GM21526 (cell line): ENCODE measurements around the gene PNMT.

Experiments used
- ATAC-seq: cut with Tn5 transposase; IDR thresholded peaks from one replicate; pipeline ENCODE4 v1.9.1; 2021; ENCODE audit warnings: moderate library complexity; ENCODE audit not compliant: unreplicated experiment, low FRiP score

Gene PNMT

GRCh38 chr17:39632153-39632941 is 35.9 kb upstream of the PNMT start:
- no peak for ATAC-seq

DNA sequence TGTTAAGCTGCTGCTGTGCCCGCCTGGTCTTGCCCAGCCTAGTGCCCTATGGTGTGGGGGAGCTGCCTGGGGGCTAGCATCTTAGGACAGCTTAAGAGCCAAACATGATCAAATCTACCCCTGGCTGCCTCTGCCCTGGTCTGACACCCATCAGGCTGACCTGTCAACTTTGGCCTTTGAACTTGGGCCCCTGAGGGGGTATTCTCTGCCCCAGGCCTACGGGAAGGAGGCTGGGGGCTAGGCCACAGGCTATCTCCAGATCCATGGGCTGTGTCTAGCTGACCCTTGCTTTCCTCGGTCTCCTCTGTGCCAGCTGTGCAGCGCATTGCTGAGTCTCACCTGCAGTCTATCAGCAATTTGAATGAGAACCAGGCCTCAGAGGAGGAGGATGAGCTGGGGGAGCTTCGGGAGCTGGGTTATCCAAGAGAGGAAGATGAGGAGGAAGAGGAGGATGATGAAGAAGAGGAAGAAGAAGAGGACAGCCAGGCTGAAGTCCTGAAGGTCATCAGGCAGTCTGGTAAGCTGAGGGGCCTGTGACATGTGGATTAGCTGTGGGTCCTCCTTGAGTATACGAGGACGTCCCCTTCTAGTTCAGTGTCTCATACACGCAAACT is 34.6 kb upstream of the PNMT start:
- ATAC-seq: no peak

GRCh38 chr17:39634384-39634871 is 33.8 kb upstream of the PNMT start:
- no peak for ATAC-seq

GRCh38 chr17:39635614-39636176 is 32.6 kb upstream of the PNMT start:
- no peak for ATAC-seq

DNA sequence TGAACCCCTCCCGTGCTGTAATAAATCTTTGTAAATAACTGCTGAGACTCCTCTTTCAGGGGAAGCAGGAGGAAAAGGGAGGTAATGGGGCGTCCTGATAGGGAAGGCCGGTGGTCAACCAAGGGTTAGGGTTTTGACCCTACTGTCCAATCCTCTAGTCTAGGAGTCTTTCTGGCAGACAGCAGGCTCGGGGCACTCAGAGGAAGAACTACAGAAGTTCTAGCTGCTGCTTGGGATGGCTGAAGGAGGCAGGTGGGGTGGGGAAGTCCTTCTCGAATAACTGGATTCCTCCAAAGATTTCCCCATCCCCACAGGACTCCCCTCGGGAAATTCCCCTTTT is 31.7 kb upstream of the PNMT start:
- ATAC-seq: no peak

- ATAC-seq: peak; percentile 61
These were observed 31.1 kb upstream of the PNMT start, which contains the start of gene STARD3 for GRCh38 chr17:39636927-39637736. Gene STARD3, plus strand, starts transcription at chr17:39637144. Its CDS starts 16,388 bp downstream, at chr17:39653532.

- no peak for ATAC-seq
These were observed 29.9 kb upstream of the PNMT start for GRCh38 chr17:39638317-39638716.

- no peak for ATAC-seq
These were observed 29.2 kb upstream of the PNMT start for GRCh38 chr17:39639043-39639442.

DNA sequence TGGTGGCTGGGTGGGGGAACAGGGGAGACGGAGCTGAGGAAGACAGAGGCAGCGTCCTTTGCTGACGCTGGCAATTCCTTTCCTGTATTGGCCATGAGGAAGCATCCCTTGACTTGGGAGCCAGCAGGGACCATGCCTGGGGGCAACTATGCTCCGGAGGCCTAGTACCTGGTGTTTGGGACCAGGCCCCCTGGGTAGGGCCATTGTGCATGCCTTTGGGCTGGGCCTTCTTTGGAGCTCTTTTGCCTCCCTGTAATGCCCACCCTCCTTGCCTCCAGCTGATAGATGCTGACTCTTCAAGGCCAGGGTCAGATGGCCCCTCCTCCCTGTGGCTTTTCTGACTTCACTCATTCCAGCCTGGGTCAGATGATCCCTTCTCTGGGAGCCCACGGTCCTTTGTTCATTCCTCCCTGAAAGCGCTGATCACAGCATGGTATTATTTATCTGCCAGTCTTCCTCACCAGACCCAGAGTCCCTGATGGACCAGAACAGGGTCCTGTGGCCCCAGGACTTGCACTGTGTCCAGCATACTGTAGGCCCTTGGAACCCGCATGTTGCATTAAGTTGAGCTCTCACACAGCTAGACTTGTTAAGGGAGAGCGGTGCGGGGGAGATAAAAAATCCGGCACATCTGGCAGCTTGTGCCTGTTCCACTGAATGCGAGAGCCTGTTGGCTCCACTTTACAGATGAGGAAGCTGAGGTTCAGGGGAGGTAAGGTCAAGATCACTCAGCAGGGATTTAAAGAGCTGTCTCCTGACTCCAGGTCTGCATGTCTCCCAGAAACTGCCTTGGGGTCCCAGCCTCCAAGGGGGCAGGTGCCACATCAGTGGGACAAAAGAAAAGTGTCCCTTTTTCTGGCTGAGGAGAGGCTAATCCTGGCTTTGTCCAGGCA is 28.4 kb upstream of the PNMT start:
- no peak for ATAC-seq

- ATAC-seq: no peak
These were observed 27.6 kb upstream of the PNMT start for GRCh38 chr17:39640591-39641031.

GRCh38 chr17:39641097-39641496 is 27.2 kb upstream of the PNMT start:
- ATAC-seq: no peak

DNA sequence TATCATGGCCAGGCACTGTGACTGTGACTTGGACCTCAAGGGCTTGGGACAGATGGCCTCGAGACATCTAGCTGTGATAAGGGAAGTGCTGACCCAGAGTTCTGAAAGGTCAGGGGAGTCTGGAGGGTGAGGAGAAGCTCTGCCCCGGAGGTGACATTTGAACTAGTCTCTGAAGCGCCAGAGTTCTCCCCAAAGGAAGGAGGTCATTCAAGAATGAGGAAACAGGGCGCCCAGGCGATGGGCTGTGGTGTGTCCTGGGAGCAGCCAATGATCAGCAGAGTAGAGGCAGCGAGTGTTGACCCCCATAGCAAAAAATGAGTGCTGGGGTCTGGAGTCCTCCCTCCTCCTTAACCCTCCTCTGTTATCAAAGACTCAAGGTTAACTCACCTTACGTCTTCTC is 26.4 kb upstream of the PNMT start:
- ATAC-seq: no peak

DNA sequence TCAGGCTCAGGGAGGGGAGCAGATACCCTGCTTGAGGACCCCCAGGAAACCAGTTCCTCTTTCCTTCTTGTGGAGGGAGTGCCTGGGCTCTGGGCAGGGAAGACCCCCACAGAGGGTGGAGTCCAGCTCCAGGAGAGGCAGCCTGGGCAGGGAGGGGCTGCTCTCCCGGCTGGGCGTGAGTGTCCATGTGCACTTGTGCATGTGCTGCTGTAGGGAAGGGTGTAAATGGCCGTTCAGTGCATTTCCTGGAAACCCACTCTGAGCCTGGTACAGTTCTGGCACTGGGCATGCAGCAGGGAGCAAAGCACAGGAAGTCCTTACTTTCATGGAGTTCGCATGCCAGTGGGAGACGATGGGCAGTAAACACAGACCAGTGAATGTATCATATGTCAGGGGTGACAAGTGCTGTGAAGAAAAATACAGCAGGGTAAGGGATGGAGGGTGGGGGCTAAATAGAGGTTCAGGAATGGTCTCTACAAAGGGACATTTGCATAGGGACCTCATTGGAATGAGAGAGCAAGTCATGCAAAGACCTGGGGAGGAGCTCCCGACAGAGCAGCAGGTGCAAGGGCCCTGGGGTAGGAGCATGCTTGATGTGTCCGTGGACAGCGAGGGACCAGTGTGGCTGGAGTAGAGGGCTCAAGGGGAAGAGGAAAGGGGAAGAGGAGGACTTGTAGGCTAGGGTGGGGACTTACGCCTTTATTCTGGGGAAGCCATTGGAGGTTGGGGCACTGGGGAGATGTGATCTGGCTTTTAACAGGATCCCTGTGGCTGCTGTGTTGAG is 25.8 kb upstream of the PNMT start:
- ATAC-seq: no peak

- ATAC-seq: no peak
These were observed 25.0 kb upstream of the PNMT start for GRCh38 chr17:39643271-39643670.

- ATAC-seq: no peak
These were observed 21.0 kb upstream of the PNMT start for GRCh38 chr17:39647256-39647655.

DNA sequence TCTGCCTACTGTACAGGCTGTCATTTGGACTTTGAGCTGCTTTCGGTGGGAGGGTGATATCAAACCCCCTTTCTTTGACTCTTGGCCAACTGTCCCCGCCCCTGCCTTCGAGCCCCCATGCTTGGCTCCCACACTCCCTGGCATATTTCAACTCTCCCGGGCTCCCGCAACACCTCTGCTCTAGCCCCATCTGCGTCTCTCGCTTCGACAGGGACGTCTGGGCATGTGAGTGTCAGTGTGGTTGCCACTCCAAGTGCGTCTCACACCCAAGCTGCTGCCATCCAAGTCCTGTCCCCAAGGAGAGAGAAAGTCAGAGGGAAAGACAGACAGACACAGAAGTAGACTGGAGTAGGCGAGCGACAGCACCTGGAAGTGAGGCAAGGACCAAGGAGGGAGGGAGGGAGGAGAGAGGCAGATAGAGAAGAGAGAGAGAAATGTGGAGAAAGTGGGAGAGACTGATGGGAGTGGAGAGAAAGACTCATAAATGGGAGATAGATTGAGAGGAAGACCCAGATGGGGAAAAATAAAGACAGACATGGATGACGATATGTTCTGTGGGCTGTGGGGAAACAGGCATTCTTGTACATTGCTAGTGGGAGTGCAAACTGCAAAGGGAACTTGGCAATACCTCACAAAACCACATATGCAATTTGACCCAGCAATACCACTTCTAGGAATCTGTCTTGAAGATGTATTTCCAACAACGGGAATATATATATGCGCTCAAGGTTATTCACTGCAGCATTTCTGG is 19.5 kb upstream of the PNMT start:
- ATAC-seq: no peak

DNA sequence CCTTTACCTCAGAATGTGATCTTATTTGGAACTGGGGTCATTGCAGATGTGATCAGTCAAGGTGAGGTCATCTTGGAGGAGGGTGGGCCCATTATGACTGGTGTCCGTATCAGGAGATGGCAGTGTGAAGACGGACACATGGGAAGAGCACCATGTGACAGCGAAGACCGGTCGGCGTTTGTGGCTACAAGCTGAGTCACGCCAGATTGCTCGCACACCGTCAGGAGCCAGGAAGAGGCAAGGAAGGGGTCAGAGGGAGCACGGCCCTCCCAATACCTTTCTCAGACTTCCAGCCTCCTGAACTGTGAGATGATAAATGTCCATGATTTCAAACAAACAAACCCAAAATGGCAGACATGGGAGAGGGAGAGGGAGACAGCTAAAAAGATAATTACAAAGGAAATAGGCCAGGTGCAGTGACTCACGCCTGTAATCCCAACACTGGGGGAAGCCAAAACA is 18.1 kb upstream of the PNMT start:
- no peak for ATAC-seq

DNA sequence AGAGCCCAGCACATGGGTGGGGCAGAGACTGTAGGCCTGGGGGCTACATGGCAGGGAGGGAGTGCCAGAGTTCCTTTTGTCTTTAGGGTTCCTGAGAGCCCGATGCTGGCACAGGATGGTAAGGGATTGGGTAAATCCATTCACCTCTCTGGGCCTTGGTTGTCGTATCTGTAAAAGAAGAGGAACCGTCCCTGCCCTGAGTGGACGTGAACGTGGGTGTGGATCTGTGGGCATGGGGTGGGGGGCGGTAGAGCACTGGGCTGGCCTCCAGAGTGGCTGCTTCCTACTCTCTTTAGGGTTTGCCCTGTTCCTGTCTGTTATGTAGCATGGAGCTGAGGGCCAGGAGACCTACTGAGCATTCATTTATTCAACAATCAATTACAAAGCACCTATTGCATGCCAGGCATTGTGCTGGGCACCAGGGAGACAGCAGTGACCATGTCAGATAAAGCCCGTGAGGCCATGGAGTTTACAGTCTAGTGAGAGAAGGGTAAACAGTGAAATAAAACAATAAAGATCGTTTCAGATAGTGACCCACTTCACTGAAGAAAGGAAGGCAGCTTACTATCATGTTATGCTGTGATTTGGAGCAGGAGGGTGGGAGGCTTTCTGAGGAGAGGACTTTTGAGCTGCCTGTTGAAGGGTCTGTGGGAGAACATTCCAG is 16.2 kb upstream of the PNMT start:
- no peak for ATAC-seq
